ENCODE data around the gene ZNF143.

DNA sequence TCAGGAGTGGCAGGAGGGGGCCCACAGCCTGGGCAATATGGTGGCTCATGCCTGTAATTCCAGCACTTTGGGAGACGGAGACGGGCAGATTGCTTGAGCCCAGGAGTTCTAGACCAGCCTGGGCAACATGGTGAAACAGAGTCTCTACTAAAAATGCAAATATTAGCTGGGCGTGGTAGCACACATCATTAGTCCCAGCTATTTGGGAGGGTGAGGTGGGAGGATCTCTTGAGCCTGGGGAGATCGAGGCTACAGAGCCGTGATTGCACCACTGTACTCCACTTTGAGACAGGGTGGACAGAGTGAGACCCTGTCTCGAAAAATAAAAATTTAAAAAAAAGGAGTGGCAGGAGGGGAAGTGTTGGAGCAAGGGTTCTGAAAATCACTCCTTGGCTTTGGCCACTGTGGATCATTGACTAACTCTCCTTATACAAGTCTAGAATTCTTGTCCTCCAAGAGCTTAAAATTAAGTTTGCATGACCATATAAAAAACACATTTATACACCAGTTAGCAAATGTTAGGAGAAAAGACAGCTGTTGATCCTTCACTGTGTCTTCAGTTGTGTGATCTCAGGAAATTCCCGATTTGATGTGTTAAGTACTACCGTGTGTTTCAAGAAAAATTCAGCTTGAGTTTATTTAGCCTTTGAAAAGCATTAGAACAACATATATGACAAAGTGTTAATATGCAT lies 110.4 kb downstream of the ZNF143 start:
- TF ChIP-seq TCF7 (CRISPR knock-in tag; IDR thresholded peaks at IDR 0.05; ENCODE audit: low read depth) (no peak), JUN (CRISPR knock-in tag; IDR thresholded peaks at IDR 0.05) (no peak)
- TF ChIP-seq, protein P1, sequence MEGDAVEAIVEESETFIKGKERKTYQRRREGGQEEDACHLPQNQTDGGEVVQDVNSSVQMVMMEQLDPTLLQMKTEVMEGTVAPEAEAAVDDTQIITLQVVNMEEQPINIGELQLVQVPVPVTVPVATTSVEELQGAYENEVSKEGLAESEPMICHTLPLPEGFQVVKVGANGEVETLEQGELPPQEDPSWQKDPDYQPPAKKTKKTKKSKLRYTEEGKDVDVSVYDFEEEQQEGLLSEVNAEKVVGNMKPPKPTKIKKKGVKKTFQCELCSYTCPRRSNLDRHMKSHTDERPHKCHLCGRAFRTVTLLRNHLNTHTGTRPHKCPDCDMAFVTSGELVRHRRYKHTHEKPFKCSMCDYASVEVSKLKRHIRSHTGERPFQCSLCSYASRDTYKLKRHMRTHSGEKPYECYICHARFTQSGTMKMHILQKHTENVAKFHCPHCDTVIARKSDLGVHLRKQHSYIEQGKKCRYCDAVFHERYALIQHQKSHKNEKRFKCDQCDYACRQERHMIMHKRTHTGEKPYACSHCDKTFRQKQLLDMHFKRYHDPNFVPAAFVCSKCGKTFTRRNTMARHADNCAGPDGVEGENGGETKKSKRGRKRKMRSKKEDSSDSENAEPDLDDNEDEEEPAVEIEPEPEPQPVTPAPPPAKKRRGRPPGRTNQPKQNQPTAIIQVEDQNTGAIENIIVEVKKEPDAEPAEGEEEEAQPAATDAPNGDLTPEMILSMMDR (IDR thresholded peaks at IDR 0.05) = no peak

Measured in WTC11 (cell line).